Peyer's patch (tissue), 4 donors: ENCODE results near the gene VPS50. TPM values are rescaled to one million over a fixed set of nuclear protein-coding genes. Genes with fewer than 3 reads are reported as not detected.

Experiments
- DNase-seq, 3 donors: peaks; one replicate each; pipeline ENCODE4 v3.0.0-alpha.2; 2017 to 2019
- H3K27ac ChIP-seq, 4 donors: fragments of 200-600 bp; sonication (generic); one replicate each; pipeline ENCODE4 v1.5.1; 2016 to 2019
- H3K27me3 ChIP-seq, 2 donors: fragments of 200-600 bp; sonication (generic); one replicate each; pipeline ENCODE4 v1.5.1; 2019
- H3K36me3 ChIP-seq, 3 donors: fragments of 200-600 bp; sonication (generic); one replicate each; pipeline ENCODE4 v1.5.1; 2016 to 2019
- H3K4me1 ChIP-seq, 4 donors: fragments of 200-600 bp; sonication (generic); one replicate each; pipeline ENCODE4 v1.5.1; 2016 to 2019
- H3K4me3 ChIP-seq, 4 donors: fragments of 200-600 bp; sonication (generic); 1 replicate in 3 of 4; 2 replicates in 1 of 4; pipeline ENCODE4 v1.5.1; 2016 to 2019; ENCODE audit warnings: mild to moderate bottlenecking in 1 of 4
- H3K9me3 ChIP-seq, 4 donors: fragments of 200-600 bp; sonication (generic); one replicate each; pipeline ENCODE4 v1.5.1; 2016 to 2019; ENCODE audit warnings: mild to moderate bottlenecking in 1 of 4
- CTCF ChIP-seq, 6 experiments: fragments of 450-650 bp in 4 of 6; fragments of 200-600 bp in 2 of 6; sonication (generic) in 1 of 6; IDR thresholded peaks; one replicate each; pipeline ENCODE4 v1.5.1; 2017 to 2019; ENCODE audit warnings: antibody characterized with exemption in 6 of 6, mild to moderate bottlenecking in 3 of 6, moderate library complexity in 1 of 6
- POLR2A ChIP-seq, 2 donors: fragments of 450-650 bp; IDR thresholded peaks; one replicate each; pipeline ENCODE4 v1.5.1; 2017; ENCODE audit warnings: antibody characterized with exemption in 2 of 2, mild to moderate bottlenecking in 2 of 2, moderate library complexity in 2 of 2
- total RNA-seq, 4 donors: library from RNA; depleted of rRNA; stranded (reverse); fragments of >200 nt; gene quantifications; one replicate each; pipeline ENCODE4 v1.1.0, GENCODE V29; 2016

The VPS50 gene
- total RNA-seq, 4 donors from 2014 or later = 16.1 to 28.9 (median 20.9) TPM

- Histone ChIP-seq H3K27ac (no peak overlapping the region), H3K4me3 (no peak overlapping the region), H3K4me1 (no peaks in the 10 kb centered on the region), H3K9me3 (no peaks in the 10 kb centered on the region), H3K27me3 (no peaks in the 10 kb centered on the region), H3K36me3 (no peaks in the 10 kb centered on the region)
- DNase-seq = no peak
- no peak for TF ChIP-seq CTCF (IDR thresholded peaks at IDR 0.05)
- no peak for TF ChIP-seq POLR2A (IDR thresholded peaks at IDR 0.05)
Measured at GRCh38 chr7:93211228-93211818, 20.8 kb upstream of the VPS50 start.

GRCh38 chr7:93212881-93213280, 19.3 kb upstream of the VPS50 start:
- no peak for DNase-seq
- no peaks in the 10 kb centered on the region for H3K9me3 ChIP-seq
- H3K27me3 ChIP-seq = no peaks in the 10 kb centered on the region
- TF ChIP-seq POLR2A (IDR thresholded peaks at IDR 0.05) (no peak), CTCF (IDR thresholded peaks at IDR 0.05) (no peak)
- H3K27ac ChIP-seq = no peak overlapping the region
- no peaks in the 10 kb centered on the region for H3K4me1 ChIP-seq
- H3K4me3 ChIP-seq = no peak overlapping the region
- H3K36me3 ChIP-seq = no peaks in the 10 kb centered on the region

- H3K27me3 ChIP-seq = no peaks in the 10 kb centered on the region
- no peaks in the 10 kb centered on the region for H3K9me3 ChIP-seq
- TF ChIP-seq CTCF (IDR thresholded peaks at IDR 0.05) (no peak), POLR2A (IDR thresholded peaks at IDR 0.05) (no peak)
- no peak overlapping the region for H3K27ac ChIP-seq
- H3K36me3 ChIP-seq = no peaks in the 10 kb centered on the region
- H3K4me3 ChIP-seq = no peak overlapping the region
- DNase-seq = no peak
- no peaks in the 10 kb centered on the region for H3K4me1 ChIP-seq
Measured at GRCh38 chr7:93218997-93219827, 13.0 kb upstream of the VPS50 start.

GRCh38 chr7:93219868-93220267, 12.3 kb upstream of the VPS50 start:
- Histone ChIP-seq H3K9me3 (no peaks in the 10 kb centered on the region), H3K4me1 (no peaks in the 10 kb centered on the region), H3K27me3 (no peaks in the 10 kb centered on the region), H3K4me3 (no peak overlapping the region), H3K27ac (no peak overlapping the region), H3K36me3 (no peaks in the 10 kb centered on the region)
- TF ChIP-seq POLR2A (IDR thresholded peaks at IDR 0.05) = no peak
- TF ChIP-seq CTCF (IDR thresholded peaks at IDR 0.05) = no peak
- no peak for DNase-seq

- no peak for TF ChIP-seq POLR2A (IDR thresholded peaks at IDR 0.05)
- no peak for TF ChIP-seq CTCF (IDR thresholded peaks at IDR 0.05)
- peaks cover 0 to 4% (median 0%) of the 10 kb centered on the region in 4 donors for H3K4me1 ChIP-seq
- peak within 1 kb of the TSS in 1 of 4 donors; percentile 21 for H3K4me3 ChIP-seq
- H3K27ac ChIP-seq = no peak within 1 kb of the TSS
- H3K9me3 ChIP-seq = no peaks in the 10 kb centered on the region
- no peaks in the 10 kb centered on the region for H3K27me3 ChIP-seq
- DNase-seq = no peak
- H3K36me3 ChIP-seq = no peaks in the 10 kb centered on the region
Measured at GRCh38 chr7:93226310-93226709, 5.9 kb upstream of the VPS50 start, which contains the start of gene HEPACAM2. TSS of gene HEPACAM2 (minus strand) at chr7:93226469.
